Skeletal muscle cell (primary cell): ENCODE data around the gene NTNG2.

Experiments
- DNase-seq: peaks from one replicate; pipeline ENCODE4 v3.0.0-alpha.2; 2010; ENCODE audit warnings: low read depth
- H3K4me3 ChIP-seq: 2 replicates; pipeline ENCODE4 v1.5.1; 2011; ENCODE audit warnings: low read depth, mild to moderate bottlenecking, control low read depth, low read length, moderate library complexity

The NTNG2 gene

DNA sequence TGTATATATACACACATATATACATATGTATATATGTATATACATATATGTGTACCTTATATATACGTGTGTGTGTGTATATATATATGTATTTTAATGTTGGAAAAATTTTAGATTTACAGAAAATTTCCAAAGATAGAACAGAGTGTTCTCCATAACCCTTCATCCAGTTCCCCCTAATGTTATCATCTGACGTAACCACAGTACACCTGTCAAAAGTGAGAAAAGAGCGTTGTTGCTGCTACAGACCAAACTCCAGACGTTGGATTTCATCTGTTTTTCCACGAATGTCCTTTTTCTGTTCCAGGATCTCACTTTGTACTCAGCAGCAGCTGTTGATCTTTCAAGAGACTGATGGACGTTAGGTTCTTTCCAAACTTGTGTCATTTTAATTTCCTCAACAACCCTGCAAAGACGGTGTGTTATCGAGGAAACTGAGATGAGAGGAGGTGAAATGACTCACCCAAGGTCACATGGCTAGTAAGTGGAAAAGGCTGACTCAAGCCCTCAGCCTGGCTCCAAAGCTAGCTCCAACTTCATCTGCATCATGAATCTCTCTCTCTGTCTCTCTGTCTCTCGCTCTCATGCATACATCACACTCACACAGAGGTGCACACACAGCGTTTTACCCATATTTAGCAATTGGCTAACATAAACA is 17.0 kb upstream of the NTNG2 start:
- no peak overlapping the region for H3K4me3 ChIP-seq
- DNase-seq = no peak

DNA sequence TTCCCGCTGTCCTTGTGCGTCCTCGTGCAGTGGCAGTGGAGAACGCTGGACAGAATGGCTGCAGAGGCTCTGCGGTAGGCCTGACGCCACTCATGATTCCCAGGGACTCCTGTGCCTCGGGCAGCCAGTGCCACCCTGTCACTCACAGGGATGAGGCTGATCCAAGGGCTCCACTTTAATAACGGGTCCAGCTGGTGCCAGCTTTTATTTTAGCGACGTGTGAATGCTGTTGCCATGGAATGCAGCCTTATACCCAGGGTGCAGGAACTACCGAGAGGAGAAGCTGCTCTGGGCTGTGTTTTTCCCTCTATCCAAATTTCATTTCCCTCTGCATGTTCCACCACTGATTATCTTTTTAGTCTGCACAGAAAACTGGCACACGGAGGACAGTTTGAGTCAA is 15.8 kb upstream of the NTNG2 start:
- DNase-seq = no peak

DNA sequence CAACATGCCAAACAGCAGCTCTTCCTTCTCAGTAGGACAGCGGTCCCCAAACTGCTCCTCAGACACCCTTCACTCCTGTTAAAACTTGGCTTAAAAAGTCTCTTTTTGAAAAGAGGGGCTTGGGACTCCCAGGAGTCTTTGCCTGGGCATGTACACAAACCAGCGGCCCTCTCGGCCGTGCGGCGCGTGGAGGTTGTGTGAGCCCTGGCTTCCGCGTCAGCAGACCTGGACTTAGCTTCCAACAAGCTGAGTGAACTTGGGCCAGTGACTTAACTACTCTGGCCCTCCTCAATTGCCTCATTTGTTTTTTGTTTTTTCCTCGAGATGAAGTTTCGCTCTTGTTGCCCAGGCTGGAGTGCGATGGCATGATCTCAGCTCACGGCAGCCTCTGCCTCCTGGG is 15.3 kb upstream of the NTNG2 start:
- no peak for DNase-seq
- no peak overlapping the region for H3K4me3 ChIP-seq

More for the DNA sequence above, 15.8 kb upstream of the NTNG2 start:
- no peak overlapping the region for H3K4me3 ChIP-seq

- no peak for DNase-seq
Observed at GRCh38 chr9:132147331-132147730, 14.5 kb upstream of the NTNG2 start.

GRCh38 chr9:132147839-132148238 is 14.0 kb upstream of the NTNG2 start:
- H3K4me3 ChIP-seq = no peak overlapping the region
- DNase-seq = no peak

More at GRCh38 chr9:132147331-132147730, 14.5 kb upstream of the NTNG2 start:
- no peak overlapping the region for H3K4me3 ChIP-seq

- no peak overlapping the region for H3K4me3 ChIP-seq
- no peak for DNase-seq
Observed at GRCh38 chr9:132150256-132150655, 11.6 kb upstream of the NTNG2 start.

DNA sequence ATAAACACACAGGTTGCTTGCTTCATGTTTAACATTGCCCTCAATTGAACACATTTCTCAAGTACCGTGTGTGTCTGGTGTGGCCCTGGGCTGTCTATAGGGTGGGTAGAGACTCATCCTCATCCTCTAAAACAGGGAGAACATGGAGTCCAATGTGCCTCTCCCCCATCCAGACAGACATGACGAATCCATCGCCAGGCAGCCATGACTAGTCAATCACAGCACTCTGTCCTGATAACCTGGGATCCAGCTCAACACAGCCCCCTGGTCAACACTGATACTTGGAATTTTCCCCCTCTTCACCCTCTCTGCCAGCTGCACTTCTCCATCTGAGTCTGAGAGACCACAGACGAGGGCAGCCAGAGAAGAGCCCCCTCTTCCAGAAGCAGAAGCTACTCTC is 10.7 kb upstream of the NTNG2 start:
- H3K4me3 ChIP-seq = no peak overlapping the region
- DNase-seq = no peak

- H3K4me3 ChIP-seq = no peak overlapping the region
- no peak for DNase-seq
Observed at GRCh38 chr9:132152231-132152630, 9.6 kb upstream of the NTNG2 start.

GRCh38 chr9:132154863-132155567 is 6.8 kb upstream of the NTNG2 start:
- H3K4me3 ChIP-seq = no peak overlapping the region
- DNase-seq = no peak

- H3K4me3 ChIP-seq = no peak overlapping the region
- no peak for DNase-seq
Observed at GRCh38 chr9:132155568-132155895, 6.3 kb upstream of the NTNG2 start.

GRCh38 chr9:132156262-132156661 is 5.6 kb upstream of the NTNG2 start:
- H3K4me3 ChIP-seq = no peak overlapping the region
- DNase-seq = no peak

DNA sequence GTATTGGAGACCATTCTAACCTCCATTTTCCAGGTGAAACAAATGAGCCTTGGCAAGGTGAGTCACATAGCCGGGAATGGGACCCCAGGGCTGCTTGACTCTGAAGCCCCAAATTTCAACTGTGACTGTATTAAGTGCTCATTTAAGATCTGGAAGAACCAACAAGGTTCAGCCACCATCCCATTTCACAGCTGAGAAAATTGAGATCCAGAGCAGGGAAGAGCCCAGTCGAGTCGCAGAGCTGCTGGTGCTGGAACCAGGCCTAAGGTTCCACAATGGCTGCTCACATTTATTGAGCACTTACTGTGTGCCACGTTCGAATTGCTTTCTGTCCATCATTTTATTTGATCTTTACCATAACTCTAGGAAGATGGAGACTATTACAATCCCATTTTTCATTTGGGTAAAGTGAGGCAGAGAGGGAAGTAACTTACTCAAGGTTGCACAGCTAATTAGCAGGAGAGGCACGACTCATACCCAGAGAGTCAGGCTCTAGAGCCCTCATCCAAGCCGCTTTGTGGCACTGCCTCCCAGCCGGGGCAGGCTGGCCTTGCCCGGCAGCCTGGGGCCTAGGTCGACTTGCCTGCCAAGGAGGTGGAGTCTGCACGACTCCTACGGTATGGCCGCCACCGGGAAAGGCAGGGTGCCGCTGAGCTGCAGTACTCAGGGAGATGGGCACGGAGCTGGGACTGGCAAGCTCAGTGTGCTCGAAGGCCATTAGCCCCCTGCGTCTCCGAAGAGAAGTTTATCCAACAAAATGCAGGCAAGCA is 4.3 kb upstream of the NTNG2 start:
- H3K4me3 ChIP-seq = no peak overlapping the region
- no peak for DNase-seq

GRCh38 chr9:132160802-132161742 is 786 bp upstream of the NTNG2 start:
- DNase-seq = no peak
- peak overlapping the region; percentile 58 for H3K4me3 ChIP-seq

GRCh38 chr9:132162764-132163456 is 1.1 kb downstream of the NTNG2 start:
- DNase-seq = no peak
- peak overlapping the region; percentile 58 for H3K4me3 ChIP-seq

GRCh38 chr9:132163457-132163875 is 1.6 kb downstream of the NTNG2 start:
- H3K4me3 ChIP-seq = peak overlapping the region; percentile 58
- no peak for DNase-seq

GRCh38 chr9:132163876-132164603 is 2.2 kb downstream of the NTNG2 start:
- DNase-seq = no peak
- no peak overlapping the region for H3K4me3 ChIP-seq

DNA sequence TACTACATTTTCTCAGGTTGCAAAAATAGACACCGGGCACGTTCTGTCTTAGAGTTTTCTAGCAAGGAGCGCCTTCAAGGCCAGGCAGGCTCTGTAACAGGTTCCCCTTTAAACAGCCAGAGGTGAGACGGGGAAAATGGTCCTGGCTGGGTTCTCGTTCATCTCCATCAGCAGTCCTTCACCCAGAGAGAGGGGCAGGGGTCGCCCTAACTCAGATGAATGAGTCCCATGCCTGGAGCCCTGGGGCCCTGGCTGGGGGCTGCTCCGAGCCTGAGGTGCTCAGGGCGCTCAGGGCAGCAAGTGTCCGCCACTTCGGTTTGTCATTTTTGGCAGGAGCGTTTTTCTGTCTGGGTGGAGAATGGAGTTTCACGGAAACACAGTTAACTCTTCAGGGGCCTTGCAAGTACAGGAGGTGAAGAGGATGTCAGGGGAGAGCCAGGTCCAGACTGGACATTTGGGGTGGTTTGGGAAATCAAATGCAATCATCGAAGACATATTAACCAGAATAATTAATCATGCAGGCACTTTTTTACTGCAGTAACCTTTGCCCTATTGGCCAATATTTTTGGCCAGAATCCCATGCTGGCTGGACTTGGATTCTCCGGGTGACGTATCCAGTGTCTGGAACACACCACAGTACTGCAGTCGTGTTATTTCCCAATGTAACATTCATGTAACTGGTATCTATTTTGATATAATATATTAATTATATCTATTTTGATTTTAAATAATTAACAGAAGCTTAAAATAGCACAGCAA is 2.9 kb downstream of the NTNG2 start:
- no peak overlapping the region for H3K4me3 ChIP-seq
- DNase-seq = peak; percentile 52

GRCh38 chr9:132166599-132166998 is 4.7 kb downstream of the NTNG2 start:
- H3K4me3 ChIP-seq = no peak overlapping the region
- DNase-seq = no peak
